Esophagus squamous epithelium (tissue), 5 donors: ENCODE data around the gene RSAD1. TPM values are rescaled to one million over a fixed set of nuclear protein-coding genes. Genes with fewer than 3 reads are reported as not detected.
A peak's percentile ranks its signal among the peaks of the same experiment; 100 is the strongest.

Source experiments
- DNase-seq: peaks from one replicate; lab custom pipeline; 2025; lab: John Stamatoyannopoulos, UW
- H3K27ac ChIP-seq, 4 donors: fragments of 200-600 bp; sonication (generic); one replicate each; pipeline ENCODE4 v1.5.1; 2016 to 2019; ENCODE audit warnings: mild to moderate bottlenecking in 1 of 4
- H3K27me3 ChIP-seq, 4 donors: fragments of 200-600 bp; sonication (generic); 1 replicate in 3 of 4; 2 replicates in 1 of 4; pipeline versions ENCODE4 v1.5.1 to v1.6.0; 2017 to 2021; ENCODE audit warnings: antibody characterized with exemption in 1 of 4
- H3K36me3 ChIP-seq, 3 donors: fragments of 200-600 bp; sonication (generic); one replicate each; pipeline ENCODE4 v1.5.1; 2016 to 2019
- H3K4me1 ChIP-seq, 3 donors: fragments of 200-600 bp; sonication (generic); one replicate each; pipeline ENCODE4 v1.5.1; 2017 to 2019
- H3K4me3 ChIP-seq, 4 donors: fragments of 200-600 bp; sonication (generic); 1 replicate in 3 of 4; 2 replicates in 1 of 4; pipeline ENCODE4 v1.5.1; 2016 to 2019; ENCODE audit warnings: mild to moderate bottlenecking in 2 of 4, moderate library complexity in 1 of 4
- H3K9me3 ChIP-seq, 3 donors: fragments of 200-600 bp; sonication (generic); one replicate each; pipeline ENCODE4 v1.5.1; 2016 to 2019
- CTCF ChIP-seq, 6 experiments: fragments of 450-650 bp in 4 of 6; fragments of 200-600 bp in 2 of 6; sonication (generic) in 2 of 6; IDR thresholded peaks; one replicate each; pipeline ENCODE4 v1.5.1; 2016 to 2019; ENCODE audit warnings: antibody characterized with exemption in 6 of 6, mild to moderate bottlenecking in 4 of 6, moderate library complexity in 4 of 6
- POLR2A ChIP-seq, 4 donors: fragments of 450-650 bp; IDR thresholded peaks; one replicate each; pipeline ENCODE4 v1.6.1; 2017; ENCODE audit warnings: antibody characterized with exemption in 4 of 4, mild to moderate bottlenecking in 4 of 4, moderate library complexity in 3 of 4
- WGBS, 2 donors: methylation state at CpG; one replicate each; pipeline ENCODE4 v1.1.5; 2018; 5-methylcytosine and 5-hydroxymethylcytosine counted together
- intact Hi-C: fragments of 100-400 bp; cut with DNase I; formaldehyde crosslinking; loops from one replicate; pipeline ENCODE4 v1.15.0; 2022
- total RNA-seq, 4 donors: library from RNA; depleted of rRNA; stranded (reverse); fragments of >200 nt; gene quantifications; one replicate each; pipeline ENCODE4 v1.1.0, GENCODE V29; 2016
- donor health status: DM: yes; HTN: yes; CAD: no.

RSAD1 gene
- total RNA-seq, 4 donors from 2014 or later, result 9.1 to 19.3 (median 14.2) TPM

- Histone ChIP-seq H3K4me3 (no peak overlapping the region), H3K4me1 (peaks cover 7 to 40% (median 13%) of the 10 kb centered on the region in 3 donors), H3K27ac (peak overlapping the region in 2 of 4 donors; percentile 22 to 50), H3K27me3 (no peaks in the 10 kb centered on the region), H3K9me3 (no peaks in the 10 kb centered on the region), H3K36me3 (no peaks in the 10 kb centered on the region)
- 31 to 33% methylated on average over 3 of the region's 3 CpGs for WGBS, 2 donors
- intact Hi-C loops, result no loop called here
- TF ChIP-seq POLR2A (IDR thresholded peaks at IDR 0.05) (no peak), CTCF (IDR thresholded peaks at IDR 0.05) (no peak)
- DNase-seq, result no peak
Observed at GRCh38 chr17:50443505-50443974, 35.1 kb upstream of the RSAD1 start.

DNA sequence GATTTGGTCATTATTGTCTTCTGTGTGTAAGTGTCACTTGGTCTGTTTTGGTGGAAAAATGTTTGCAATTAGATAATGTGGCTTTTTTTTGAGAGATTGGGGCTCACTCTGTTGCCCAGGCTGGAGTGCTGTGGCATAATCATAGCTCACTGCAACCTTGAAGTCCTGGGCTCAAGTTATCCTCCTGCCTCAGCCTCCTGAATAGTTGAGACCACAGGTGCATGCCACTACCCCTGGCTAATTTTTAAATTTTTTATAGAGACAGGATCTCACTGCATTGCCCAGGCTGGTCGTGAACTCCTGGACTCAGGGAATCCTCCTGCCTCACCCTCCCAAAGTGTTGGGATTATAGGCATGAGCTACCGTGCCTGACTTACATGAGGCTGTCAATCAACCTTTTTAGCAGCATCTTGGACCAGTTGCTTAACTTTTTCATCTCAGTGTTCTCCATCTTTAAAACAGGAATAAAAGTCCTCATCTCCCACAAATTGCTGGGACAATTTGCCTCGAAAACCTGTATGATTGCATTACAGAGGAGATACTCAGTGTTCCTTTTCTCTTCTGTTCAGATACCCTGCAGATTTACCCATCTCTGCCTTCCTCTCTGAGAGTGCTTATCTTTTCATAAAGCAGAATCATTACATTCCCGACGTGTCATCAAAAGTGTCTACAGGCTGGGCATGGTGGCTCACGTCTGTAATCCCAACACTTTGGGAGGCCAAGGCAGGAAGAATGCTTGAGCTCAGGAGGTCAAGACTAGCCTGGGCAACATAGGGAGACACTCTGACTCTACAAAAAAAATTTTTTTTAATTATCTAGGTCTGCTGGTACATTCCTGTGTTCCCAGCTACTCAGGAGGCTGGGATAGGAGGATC is 33.6 kb upstream of the RSAD1 start:
- TF ChIP-seq POLR2A (IDR thresholded peaks at IDR 0.05), result no peak
- Histone ChIP-seq H3K9me3 (no peaks in the 10 kb centered on the region), H3K27ac (no peak overlapping the region), H3K4me3 (no peak overlapping the region), H3K36me3 (no peaks in the 10 kb centered on the region), H3K27me3 (no peaks in the 10 kb centered on the region), H3K4me1 (peaks cover 7 to 36% (median 13%) of the 10 kb centered on the region in 3 donors)
- intact Hi-C loops, result no loop called here
- WGBS, 2 donors, result 84 to 90% methylated on average over 6 of the region's 6 CpGs
- no peak for DNase-seq

DNA sequence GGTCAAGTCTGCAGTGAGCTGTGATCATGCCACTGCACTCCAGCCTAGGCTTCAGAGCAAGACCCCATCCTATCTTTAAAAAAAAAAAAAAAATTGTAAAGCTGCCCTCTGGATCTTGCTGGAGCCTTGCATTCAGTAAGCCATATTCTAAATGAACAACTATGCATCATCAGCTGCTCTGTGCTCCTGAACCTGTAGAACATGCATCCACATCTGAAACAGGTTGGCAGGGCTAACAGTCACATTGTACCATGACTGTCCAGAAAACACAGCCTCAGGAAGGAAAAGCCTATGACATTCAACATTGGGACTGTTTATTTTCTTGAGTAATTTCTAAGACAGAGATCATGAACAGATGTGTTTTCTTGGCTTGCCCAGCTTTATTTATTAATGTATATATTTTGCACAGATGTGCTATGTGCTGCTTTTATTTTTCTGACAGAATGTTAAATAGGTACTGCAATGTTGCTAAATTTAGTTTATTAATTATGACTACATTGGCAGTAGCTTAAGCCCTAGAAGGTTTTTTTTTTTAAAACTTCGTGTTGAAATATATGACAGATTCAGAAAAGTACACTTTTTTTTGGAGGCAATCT is 32.8 kb upstream of the RSAD1 start:
- Histone ChIP-seq H3K9me3 (no peaks in the 10 kb centered on the region), H3K4me3 (no peak overlapping the region), H3K27me3 (no peaks in the 10 kb centered on the region), H3K27ac (no peak overlapping the region), H3K4me1 (peaks cover 7 to 31% (median 9%) of the 10 kb centered on the region in 3 donors), H3K36me3 (no peaks in the 10 kb centered on the region)
- intact Hi-C loops, result no loop called here
- TF ChIP-seq CTCF (IDR thresholded peaks at IDR 0.05), result no peak
- TF ChIP-seq POLR2A (IDR thresholded peaks at IDR 0.05), result no peak
- no peak for DNase-seq
- WGBS, 2 donors, result 28 to 32% methylated on average over 1 of the region's 1 CpG

GRCh38 chr17:50447870-50448595 is 30.6 kb upstream of the RSAD1 start:
- Histone ChIP-seq H3K36me3 (no peaks in the 10 kb centered on the region), H3K4me3 (no peak overlapping the region), H3K27me3 (no peaks in the 10 kb centered on the region), H3K4me1 (peaks cover 6 to 37% (median 17%) of the 10 kb centered on the region in 3 donors), H3K9me3 (no peaks in the 10 kb centered on the region), H3K27ac (no peak overlapping the region)
- no peak for DNase-seq
- TF ChIP-seq POLR2A (IDR thresholded peaks at IDR 0.05) (no peak), CTCF (IDR thresholded peaks at IDR 0.05) (no peak)
- intact Hi-C loops, result no loop called here
- WGBS, 2 donors, result 82 to 90% methylated on average over 7 of the region's 7 CpGs

GRCh38 chr17:50448643-50449042 is 30.0 kb upstream of the RSAD1 start:
- peaks cover 0 to 32% (median 16%) of the 10 kb centered on the region in 3 donors for H3K4me1 ChIP-seq
- H3K36me3 ChIP-seq, result no peaks in the 10 kb centered on the region
- WGBS, 2 donors, result 73 to 82% methylated on average over 2 of the region's 2 CpGs
- H3K27ac ChIP-seq, result no peak overlapping the region
- no peaks in the 10 kb centered on the region for H3K9me3 ChIP-seq
- no peak for DNase-seq
- intact Hi-C loops, result no loop called here
- no peak overlapping the region for H3K4me3 ChIP-seq
- H3K27me3 ChIP-seq, result no peaks in the 10 kb centered on the region
- TF ChIP-seq CTCF (IDR thresholded peaks at IDR 0.05) (no peak), POLR2A (IDR thresholded peaks at IDR 0.05) (no peak)
